Activated CD8-positive, alpha-beta memory T cell treated with anti-CD3 and anti-CD28 coated beads, Interleukin-2, amount 50 U/mL, for 1 hour (primary cell): ENCODE measurements around the gene DCLRE1C.
"Not testable (repeated sequence)": the region's sequence is repeated elsewhere in the genome, so short reads cannot be mapped to it uniquely, and the experiment has no call there.

Source experiments
- DNase-seq: peaks from one replicate; pipeline ENCODE4 v3.0.0-alpha.2; 2020; ENCODE audit errors: extremely low read depth

Gene DCLRE1C

DNA sequence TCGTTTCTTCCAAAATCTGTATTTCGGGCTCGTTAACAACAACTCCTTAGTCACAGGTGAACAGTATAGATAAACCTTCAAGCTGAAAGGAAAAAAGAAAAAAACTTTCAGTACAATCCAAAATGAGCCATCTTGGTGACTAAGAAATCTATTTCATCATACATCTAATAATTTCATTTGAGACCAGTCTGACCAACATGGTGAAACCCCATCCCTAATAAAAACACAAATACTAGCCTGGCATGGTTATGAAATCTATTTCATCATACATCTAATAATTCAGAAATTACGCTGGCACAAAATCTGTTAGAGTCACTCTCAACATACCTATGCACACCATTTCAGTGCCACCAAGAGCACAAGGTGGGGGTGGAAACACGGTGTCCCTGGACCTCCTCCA is 8.8 kb downstream of the DCLRE1C start:
- DNase-seq = no peak

DNA sequence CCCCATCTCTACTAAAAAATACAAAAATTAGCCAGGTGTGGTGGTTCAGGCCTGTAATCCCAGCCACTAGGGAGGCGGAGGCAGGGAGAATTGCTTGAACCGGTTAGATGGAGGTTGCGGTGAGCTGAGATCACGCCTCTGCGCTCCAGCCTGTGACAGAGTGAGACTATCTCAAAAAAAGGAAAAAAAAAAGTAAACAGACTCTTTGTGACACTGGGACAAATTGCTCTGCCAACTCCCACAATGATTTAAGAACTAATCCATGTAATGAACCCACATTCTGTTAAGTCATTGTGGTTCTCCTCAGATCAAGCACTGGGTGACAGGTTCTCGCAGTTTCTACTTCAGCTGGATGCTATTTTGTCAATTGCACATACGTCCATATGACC is 11.0 kb downstream of the DCLRE1C start:
- DNase-seq = not testable (repeated sequence)

DNA sequence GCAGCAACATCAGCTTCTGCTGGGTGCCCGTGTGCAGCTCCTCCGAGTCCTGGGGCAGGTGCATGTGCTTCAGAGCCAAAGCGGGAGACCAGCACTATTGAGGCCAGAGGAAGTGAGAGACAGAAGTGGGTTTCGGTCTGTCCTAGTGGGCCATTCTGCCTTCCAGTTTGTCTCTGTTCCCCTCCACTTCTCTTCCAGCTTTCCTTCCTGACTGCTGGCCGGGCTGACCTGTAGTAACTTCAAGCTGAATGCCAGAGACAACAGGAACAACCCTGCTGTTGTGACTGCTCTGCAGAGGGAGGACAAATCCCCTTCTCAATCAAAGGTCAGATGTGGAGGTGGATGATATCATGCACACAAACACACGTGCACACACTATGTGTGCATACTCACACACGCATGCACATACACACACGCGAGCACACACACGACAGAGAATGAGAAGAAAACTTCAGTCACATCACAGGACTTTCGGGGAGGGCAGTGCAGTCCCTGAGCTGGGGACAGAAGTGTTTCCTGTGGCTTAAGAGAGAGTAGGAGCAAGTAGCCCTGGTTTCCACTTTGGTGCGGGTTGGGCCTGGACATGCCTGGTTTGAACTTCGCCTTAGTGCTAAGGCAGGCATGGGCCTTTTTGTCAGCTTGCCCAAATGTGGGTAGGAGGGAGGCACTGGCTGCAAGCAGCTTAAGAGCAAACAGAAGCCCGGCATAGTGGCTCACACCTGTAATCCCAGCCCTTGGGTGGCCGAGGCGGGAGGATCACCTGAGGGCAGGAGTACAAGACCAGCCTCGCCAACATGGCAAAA is 11.5 kb downstream of the DCLRE1C start:
- DNase-seq = not testable (repeated sequence)

DNA sequence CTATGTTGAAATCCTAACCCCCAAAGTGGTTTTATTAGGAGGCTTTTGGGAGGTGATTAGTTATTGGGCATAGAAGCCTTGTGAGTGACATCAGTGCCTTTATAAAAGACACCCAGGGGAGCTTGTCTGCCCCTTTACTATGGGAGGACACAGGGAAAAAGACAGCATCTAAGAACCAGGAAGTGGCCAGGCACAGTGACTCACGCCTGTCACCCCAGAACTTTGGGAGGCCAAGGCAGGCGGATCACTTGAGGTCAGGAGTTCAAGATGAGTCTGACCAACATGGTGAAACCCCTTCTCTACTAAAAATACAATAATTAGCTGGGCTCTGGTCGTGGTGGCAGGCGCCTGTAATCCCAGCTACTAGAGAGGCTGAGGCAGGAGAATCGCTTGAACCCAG is 14.9 kb downstream of the DCLRE1C start:
- not testable (repeated sequence) for DNase-seq

DNA sequence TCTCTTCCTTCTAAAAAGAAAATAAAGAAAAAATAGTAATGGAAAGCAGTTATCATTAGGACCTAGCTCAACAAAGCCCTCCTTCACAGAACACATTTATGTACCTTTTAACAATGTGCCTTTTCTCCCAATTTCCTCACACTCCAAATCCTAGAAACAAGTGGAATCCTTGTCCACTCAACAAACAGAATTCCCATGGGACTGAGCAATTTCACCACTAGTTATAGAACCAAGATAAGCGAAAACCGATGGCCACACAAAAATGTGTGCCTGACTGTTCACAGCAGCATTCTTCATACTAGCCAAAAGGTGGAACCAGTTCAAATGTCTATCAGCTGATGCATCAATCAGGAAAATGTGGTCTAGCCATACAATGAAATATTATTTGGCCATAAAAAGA is 17.3 kb downstream of the DCLRE1C start:
- no peak for DNase-seq

DNA sequence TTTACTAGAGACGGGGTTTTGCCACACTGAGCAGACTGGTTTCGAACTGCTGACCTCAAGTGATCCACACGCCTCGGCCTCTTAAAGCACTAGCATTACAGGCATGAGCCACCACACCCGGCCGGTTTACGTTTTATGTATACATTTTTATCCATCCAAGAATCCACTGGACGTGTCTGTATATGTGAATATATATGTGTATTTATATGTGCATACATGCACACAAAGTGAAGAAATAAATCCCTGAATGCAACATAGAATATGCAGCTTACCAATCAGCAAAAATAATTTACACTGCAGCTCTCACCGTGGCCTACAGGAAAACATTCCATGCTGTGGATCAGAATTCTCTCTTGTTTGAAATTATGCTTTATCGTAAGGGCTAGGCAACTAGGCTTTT is 23.3 kb downstream of the DCLRE1C start:
- no peak for DNase-seq

DNA sequence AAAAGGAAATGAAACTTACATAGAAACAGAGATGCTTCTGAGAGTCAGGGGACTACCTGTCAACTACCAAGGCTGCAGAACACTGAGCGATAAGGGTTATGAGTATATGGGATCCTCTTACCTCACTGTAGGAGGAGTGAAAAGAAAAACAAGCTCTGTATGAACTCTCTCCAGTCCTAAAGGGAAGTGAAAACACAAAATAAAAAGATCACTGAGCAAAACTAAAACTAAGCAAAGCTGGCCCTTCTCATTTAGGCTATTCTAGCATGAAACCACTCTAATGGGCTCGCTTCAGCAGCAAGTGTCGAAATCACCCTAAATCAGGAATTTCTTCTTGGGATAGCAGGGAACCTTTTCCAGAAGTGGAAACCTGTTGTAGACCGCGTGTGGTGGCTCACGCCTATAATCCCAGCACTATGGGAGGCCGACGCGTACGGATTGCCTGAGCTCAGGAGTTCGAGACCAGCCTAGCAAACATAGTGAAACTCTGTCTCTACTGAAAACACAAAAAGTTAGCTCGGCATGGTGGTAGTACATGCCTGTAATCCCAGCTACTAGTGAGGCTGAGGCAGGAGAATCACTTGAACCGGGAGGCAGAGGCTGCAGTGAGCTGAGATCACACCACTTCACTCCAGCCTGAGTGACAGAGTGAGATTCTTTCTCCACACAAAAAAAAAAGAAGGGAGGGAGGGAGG is 27.0 kb downstream of the DCLRE1C start:
- DNase-seq = no peak

DNA sequence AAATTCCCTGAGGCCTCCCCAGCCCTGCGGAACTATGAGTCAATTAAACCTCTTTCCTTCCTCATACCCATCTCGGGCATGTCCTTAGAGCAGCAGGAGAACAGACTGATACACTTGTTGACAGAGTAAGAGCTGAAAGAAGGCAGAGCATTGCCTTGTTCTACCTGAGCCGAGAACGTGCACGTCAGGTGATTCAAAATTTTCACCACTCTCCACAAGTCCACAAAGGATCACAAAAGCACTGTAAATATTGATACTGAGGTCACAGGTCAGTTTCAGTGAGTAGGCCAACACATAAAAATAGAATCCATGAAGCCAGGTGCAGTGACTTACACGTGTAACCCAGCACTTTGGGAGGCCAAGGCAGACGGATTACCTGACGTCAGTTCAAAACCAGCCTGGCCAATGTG is 27.8 kb downstream of the DCLRE1C start:
- DNase-seq = no peak

DNA sequence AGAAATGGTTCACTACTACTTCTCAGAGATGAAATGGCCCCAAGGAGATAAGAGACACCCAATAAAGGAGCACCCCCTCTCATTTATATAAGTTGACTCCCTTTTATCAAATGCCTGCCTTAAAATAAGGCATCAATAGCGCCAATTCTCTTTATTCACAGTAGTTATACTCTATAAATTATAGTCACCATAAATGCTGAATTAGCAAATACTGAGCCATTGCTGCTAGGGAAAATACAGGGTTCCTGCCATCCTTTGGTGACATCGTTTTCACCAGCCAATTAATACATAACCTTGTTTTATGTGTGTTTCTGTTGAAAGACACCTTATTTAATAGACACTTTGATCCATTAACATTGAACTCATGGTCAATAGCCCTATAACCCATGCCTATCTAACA is 28.6 kb downstream of the DCLRE1C start:
- no peak for DNase-seq

DNA sequence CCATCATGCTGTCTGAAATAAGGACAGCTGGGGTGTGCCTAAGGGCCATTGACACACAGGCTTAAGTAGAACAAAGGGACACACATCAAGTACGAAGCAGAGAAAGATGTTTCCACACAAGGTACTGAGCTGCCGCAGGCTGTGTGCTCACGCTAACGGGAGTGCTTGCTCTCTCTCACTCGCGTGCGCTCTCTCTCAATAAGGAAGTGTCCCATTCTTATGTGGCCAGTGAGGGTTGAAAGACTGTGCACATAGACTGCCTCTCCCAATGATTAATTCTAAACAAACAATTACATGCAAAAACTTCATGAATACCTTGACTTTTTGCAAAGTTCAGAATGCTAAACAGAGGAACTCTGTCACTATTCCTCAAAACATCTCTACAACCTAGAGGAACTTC is 29.9 kb downstream of the DCLRE1C start:
- no peak for DNase-seq

DNA sequence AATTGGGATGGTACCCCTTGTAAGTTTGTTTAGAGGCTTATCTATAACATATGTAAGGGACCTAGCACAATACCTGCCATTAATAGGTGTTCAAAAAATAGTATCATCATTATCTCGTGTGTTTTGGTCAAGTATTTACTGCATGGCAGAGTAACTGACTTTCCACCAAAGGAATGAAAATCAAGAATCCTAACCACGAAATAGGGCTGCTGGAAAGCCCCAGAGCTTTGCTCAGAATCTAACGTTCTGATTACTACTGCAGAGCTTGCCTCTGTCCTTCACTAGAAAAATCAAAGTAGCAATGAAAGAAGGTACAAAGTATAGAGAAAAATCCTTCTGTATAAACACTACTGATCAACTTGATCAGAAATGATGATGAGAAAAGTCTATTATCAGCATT is 34.9 kb downstream of the DCLRE1C start:
- no peak for DNase-seq

DNA sequence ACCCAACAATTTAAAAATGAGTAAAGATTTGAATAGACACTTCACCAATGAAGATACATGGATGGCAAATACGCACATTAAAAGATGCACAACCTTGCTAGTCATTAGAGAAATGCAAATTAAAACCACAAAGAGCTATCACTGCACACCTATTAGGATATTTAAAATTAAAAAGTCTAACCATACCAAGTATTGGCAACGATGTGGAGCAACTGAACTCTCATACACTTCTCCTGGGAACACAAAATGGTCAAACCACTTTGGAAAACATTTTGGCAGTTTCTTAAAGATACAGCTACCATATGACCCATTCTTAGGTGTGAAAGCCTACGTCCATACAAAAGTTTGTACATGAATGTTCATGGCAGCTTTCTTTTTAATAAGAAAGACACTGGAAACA is 36.1 kb downstream of the DCLRE1C start:
- no peak for DNase-seq

DNA sequence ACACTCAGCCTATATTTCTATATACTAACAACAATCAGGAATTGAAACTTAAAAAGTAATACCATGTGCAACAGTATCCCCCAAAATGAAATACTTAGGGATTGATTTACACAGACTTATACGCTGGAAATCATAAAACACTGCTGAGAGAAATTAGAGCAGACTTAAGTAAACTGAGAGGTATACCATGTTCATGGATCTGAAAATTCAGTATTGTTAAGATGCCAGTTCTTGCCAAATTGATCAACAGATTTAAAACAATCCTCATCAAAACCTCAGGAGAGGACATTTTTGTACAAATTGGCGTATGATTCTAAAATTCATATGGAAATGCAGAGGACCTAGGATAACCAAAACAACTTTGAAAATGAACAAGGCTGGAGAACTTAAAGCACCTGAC is 37.3 kb downstream of the DCLRE1C start:
- no peak for DNase-seq

DNA sequence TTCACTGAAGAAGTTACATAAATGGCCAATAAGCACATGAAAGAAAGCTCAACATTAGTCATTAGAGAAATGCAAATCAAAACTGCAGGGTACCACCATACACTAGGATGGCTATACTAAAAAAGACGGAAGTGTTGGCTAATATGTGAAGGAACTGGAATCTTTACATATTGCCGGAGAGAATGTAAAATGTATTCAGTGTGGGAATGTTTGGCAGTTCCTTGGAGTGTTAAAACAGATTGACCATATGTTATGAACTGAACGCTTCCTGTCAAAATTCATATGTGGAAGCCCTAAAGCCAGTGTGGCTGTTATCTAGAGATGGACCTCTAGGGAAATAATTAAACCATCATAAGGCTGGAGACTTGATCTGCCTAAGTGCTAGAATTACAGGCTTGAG is 42.1 kb downstream of the DCLRE1C start:
- no peak for DNase-seq

DNA sequence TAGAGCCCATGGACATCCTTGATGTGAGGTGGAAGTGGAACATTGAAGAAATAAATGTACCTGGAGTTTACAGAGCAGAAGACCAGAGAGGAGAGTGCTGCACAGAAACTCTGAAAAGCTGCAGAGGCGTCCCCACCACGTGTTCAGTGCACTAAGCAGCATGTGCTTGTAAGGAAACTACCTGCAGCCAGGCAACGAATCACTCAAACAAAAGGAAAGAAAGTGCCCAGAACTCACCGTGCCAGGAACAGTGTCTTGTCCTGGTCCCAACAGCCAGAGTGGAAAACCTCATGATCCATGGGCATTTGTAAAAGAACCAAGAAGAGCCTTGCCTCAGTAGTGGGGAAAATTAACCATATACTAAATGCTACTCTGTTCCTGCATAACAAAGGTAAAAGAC is 42.9 kb downstream of the DCLRE1C start:
- DNase-seq = no peak

DNA sequence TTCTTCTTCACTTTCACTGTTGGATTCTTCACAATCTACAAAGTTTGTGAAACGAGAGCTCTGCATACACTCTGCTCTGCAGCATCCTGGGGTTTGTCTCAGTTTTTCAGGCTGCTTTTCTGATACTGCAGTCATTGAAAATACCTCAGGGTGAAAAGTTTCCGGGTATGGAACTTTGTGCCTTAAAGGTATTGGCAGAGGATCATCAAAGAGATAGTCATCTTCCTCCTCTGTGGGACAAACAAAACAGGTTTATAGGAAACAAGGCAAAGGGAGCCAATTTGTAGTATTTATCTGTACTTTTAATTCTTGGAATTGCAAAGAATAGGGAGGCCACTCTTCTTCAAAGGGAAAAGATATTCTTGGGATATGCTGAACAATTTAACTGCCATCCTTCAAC is 44.8 kb downstream of the DCLRE1C start:
- DNase-seq = no peak

DNA sequence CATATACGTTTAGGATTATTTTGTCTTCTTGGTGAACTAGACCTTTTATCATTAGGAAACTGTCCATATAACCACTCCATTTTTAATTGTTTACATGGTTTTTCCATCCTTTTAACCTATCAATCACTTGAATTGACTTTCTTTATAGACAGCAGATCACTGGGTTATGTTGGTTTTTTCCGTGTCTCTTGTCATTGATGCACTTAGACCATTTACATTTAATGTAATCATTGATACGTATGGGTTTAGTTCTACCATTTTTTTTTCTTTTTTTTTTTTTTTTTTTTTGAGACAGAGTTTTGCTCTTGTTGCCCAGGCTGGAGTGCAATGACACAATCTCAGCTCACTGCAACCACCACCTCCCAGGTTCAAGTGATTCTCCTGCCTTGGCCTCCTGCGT is 46.3 kb downstream of the DCLRE1C start:
- not testable (repeated sequence) for DNase-seq

DNA sequence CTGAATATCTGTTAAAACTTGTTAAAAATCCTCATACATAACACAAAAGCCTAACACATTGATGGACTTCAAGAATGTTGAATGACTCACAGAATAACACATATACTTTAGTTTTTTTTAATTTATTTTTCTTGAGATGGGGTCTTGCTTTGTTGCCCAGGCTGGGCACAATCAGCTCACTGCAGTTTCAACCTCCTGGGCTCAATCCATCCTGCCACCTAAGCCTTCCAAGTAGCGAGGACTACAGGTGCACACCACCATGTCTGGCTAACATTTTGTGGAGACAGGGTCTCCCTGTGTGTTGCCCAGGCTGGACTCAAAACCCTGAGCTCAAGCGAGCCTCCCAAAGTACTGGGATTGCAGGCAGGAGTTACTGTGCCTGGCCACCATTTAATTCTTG is 47.1 kb downstream of the DCLRE1C start:
- no peak for DNase-seq

DNA sequence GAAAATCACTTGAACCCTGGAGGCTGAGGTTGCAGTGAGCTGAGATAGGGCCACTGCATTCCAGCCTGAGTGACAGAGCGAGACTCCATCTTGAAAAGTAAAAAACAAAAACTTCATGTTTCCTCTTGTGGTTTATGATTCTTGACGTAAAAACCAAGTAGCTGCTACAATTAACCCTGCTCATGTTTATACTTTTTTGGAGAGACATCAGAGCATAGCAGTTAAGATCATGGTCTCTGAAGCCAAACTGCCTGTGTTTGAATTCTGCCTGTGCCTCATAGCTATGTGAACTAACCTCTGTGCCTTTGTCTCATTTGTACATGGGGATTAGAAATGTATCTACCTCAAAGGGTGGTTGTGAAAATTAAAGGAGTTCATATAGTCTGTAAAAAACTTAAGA is 48.0 kb downstream of the DCLRE1C start:
- DNase-seq = no peak

DNA sequence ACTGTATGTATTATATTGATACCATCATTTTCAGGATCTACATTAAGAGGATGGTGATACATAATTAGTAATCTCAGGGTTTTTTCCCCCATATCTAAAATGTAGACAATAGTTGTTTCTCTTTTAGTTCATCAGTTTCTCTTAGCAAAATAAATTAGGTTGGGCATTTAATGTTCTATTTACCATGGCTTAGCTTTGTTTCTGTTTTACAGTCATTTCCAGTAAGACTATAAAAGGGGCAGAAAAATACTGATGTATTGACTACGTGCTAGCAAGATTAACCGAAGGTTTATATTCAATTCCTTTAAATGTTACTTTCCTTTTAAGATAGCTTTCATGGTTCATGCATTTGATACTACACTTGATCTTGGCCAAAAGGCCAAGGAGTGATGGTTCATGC is 49.0 kb downstream of the DCLRE1C start:
- no peak for DNase-seq

DNA sequence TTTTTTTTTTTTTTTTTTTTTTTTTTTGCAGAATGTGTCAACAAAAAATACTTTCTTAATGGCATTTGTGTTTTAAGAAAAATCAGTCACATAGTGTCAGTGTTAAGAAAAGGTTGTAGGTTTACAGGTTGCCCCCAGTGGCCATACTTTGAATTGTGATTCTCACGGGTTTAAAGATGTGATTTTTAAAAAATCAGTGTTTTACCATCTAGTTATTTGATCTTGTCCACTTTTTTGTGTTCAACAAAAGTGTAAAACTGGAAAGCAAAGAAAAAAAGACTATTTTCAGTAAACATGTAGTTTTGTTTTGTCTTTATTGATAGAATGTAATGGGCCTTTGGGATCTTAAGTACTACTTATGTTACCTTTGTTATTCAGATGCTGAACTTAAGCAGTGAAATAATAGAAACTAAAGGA is 49.6 kb downstream of the DCLRE1C start:
- DNase-seq = no peak

DNA sequence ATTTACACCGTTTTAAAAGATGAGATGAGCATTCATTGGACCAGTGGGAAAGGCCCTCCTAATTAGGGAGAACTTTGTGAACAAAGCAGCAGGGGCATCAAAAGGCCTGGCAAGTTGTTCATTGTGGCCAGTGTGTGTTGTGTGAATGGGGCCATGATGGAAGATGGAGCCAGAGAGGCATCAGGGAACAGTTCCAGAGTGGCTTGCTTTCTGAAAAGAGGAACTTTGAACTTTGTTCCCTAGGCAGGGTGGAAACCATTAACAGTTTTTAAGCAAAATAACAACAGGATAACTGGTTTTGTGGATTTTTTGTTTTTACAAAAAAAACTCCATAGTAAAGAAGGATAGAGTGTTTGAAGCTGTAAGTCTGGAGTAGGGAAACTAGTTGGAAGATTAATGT is 62.7 kb downstream of the DCLRE1C start:
- no peak for DNase-seq

DNA sequence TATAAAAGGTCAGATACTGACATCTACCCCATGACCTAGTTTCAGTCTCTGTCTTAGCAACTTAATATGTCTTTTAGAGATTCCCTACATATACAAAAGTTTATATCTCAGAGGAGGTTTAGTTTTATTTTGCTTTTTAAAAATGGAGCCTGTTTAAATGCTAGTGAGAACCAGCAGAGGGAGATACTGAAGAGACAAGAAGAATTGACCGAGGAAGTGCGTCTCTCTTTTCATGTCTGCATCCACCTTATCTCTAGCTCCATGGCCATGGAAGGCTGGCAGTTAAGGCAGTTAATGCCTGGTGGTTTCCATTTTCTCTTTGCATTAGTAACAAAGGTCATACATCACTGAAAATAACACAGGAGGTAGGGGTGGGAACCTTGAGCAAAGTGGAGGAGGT is 64.6 kb downstream of the DCLRE1C start:
- DNase-seq = no peak

DNA sequence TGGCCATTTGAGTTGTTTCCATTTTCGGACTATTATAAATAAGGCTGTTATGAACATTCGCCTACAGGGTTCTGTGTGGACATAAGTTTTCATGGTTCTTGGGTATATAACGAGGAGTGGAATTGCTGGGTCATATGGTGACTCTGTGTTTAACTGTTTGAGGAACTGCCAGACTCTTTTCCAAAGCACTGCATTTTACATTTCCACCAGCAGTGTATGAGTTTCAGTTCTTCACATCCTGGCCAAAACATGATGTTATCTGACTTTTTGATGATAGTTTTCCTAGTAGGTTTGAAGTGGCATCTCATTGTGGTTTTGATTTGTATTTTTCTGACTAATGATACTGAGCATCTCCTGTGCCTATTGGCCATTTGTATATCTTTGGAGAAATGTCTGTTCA is 69.8 kb downstream of the DCLRE1C start:
- no peak for DNase-seq
